ENCODE data around the gene SELENOP.
A peak's percentile ranks its signal among the peaks of the same experiment; 100 is the strongest.
"Not testable (repeated sequence)": the region's sequence is repeated elsewhere in the genome, so short reads cannot be mapped to it uniquely, and the experiment has no call there.

Gene SELENOP, protein sequence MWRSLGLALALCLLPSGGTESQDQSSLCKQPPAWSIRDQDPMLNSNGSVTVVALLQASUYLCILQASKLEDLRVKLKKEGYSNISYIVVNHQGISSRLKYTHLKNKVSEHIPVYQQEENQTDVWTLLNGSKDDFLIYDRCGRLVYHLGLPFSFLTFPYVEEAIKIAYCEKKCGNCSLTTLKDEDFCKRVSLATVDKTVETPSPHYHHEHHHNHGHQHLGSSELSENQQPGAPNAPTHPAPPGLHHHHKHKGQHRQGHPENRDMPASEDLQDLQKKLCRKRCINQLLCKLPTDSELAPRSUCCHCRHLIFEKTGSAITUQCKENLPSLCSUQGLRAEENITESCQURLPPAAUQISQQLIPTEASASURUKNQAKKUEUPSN

DNA sequence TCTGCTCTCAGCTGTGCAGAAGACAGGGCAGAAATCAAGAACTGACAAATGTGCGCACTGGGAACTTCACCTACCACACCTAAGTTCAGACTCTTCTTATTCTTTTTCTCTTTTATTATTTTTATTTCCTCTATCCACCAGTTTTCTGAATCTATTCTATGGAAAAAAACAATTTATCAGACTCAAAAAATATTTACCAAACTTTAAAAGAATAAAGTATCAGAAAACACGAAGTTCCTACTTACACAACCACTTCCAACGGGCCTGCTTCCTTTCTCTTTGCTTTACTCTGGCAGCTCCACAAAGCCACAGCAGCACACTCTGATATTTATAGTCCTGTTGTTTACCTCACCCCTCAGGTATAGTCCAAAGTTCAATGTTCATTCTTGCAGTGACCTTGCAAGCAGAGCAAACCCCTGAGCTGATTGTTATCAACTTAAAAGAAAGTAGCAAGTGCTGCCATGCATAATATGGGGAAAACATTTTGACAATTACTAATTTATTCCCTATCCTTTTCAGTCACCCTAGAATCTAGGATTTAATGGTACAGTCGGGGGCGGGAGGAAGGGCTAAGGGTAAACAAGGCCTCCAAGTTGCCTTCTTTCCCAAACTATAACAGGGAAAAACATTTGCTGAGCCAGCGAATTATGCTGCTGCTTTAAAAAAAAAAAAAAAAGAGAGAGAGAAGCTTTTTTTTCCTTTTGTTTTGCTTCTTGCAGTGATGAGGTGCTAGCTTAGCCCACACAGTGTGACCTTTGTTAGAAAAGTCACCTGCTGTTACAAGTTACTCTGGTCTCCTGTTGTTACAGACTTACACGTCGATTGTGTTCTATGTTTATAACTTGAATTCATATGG is at the start of gene SELENOP:
Gene SELENOP, minus strand, starts transcription at position 302 of the 856 bp plus-strand sequence. CDS start 3,539 bp downstream, outside the sequence.
- Histone ChIP-seq H3K36me3 (no peaks in the 10 kb centered on the region), H3K4me1 (peaks cover 14% of the 10 kb centered on the region), H3K9ac (no peak within 1 kb of the TSS), H3K9me3 (no peaks in the 10 kb centered on the region), H3K4me3 (no peak within 1 kb of the TSS), H4K20me1 (no peaks in the 10 kb centered on the region), H3K27ac (no peak within 1 kb of the TSS), H3K4me2 (peak within 1 kb of the TSS; percentile 36), H3K27me3 (no peaks in the 10 kb centered on the region)
- TF ChIP-seq Cebpa-rat (IDR thresholded peaks at IDR 0.05) = no peak

DNA sequence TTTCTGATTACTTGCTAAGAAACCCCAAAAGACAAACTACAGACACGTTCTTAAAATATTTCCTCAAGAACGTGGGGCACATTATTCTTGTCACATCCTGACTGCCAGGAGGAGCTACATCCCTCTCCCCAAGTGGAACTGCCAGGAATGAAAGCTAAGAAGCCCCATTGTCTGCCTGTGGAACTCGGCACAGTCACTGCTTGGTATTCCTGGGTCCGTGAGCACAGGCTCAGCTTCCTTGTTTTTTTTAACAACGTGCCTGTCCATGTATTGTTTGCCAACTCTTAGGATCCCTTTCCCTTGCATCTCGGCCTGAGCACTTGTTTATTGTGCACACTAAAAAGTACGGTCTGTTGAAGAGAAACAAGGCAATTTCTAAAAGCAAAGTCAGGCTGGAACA is 47.0 kb upstream of the SELENOP start:
- no peak overlapping the region for H3K4me2 ChIP-seq
- no peaks in the 10 kb centered on the region for H3K27me3 ChIP-seq
- H3K36me3 ChIP-seq = no peaks in the 10 kb centered on the region
- no peaks in the 10 kb centered on the region for H3K9me3 ChIP-seq
- H3K4me1 ChIP-seq = no peaks in the 10 kb centered on the region
- no peak overlapping the region for H3K27ac ChIP-seq
- no peak for TF ChIP-seq Cebpa-rat (IDR thresholded peaks at IDR 0.05)
- H3K9ac ChIP-seq = no peak overlapping the region
- H4K20me1 ChIP-seq = no peaks in the 10 kb centered on the region
- H3K4me3 ChIP-seq = no peak overlapping the region

DNA sequence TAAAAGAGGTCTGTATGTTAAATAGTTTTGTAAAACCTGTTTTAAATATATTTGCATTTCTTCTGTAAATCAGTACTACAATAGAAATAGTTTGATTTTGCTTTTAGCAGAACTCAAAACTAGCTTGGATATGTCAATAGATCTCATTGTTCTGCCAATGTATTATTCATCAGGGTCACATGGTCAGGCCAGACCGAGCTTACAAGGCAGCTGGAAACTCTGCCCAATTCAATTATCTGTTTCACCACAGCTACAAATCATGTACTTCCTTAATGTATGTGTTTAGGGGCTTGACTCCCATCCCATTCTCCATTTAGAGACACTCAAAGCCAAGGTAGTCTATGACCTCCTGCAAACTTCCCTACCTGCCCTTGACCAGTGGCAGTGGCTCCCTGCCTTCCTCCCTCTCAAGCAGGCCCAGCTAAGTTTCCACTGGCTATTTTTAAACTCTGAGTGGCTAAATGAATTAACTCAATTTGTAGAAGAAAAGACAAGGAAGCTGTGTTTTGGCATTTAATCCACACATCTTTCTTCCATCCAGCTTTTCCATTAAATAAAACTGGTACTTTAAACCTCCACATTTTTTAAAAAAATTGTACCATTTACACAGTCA is 46.4 kb upstream of the SELENOP start:
- Histone ChIP-seq H3K27me3 (no peaks in the 10 kb centered on the region), H3K9me3 (no peaks in the 10 kb centered on the region), H3K36me3 (no peaks in the 10 kb centered on the region), H3K4me3 (no peak overlapping the region), H3K9ac (no peak overlapping the region), H3K4me2 (no peak overlapping the region), H3K4me1 (no peaks in the 10 kb centered on the region), H4K20me1 (no peaks in the 10 kb centered on the region), H3K27ac (no peak overlapping the region)
- TF ChIP-seq Cebpa-rat (IDR thresholded peaks at IDR 0.05) = no peak

DNA sequence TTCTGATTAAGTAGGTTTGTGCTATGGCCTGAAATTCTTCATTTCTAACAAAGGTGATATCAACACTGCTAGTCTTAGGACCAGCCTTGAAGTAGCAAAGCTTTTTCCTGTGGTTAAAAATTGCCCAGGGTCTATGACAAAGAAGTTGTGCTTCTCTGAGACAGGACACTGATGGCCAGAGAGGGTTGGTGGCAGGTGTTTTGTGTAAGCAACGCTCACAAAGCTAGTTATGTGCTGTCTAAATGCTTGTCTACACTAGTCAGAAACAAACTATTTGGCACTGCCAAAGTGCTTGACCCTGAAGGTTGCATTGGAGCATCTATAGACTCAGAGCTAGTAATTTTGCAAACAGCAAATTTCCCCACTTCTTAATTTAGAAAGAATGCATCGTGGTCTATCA is 44.1 kb upstream of the SELENOP start:
- no peaks in the 10 kb centered on the region for H3K27me3 ChIP-seq
- H3K9ac ChIP-seq = no peak overlapping the region
- H4K20me1 ChIP-seq = no peaks in the 10 kb centered on the region
- no peaks in the 10 kb centered on the region for H3K36me3 ChIP-seq
- H3K27ac ChIP-seq = no peak overlapping the region
- no peak overlapping the region for H3K4me3 ChIP-seq
- H3K4me1 ChIP-seq = no peaks in the 10 kb centered on the region
- no peak for TF ChIP-seq Cebpa-rat (IDR thresholded peaks at IDR 0.05)
- H3K4me2 ChIP-seq = no peak overlapping the region
- H3K9me3 ChIP-seq = no peaks in the 10 kb centered on the region

DNA sequence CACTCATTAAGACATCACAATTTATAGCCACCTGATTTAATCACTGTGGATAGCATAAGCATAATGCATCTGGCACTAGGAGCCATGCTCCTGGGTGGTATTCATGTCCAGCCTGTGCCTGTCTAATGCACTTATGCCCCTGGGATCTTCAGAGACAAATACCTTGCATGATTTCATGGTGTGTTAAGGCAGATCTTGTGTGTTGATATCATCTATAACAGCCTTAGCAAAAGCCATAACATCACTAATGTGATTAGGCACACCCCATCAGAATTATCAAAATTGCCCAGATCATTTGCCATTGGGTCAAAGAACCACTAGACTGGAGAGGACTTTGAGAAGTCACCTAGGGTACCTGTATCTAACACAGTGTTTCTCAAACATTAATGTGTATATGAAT is 43.7 kb upstream of the SELENOP start:
- TF ChIP-seq Cebpa-rat (IDR thresholded peaks at IDR 0.05) = no peak
- Histone ChIP-seq H3K9ac (no peak overlapping the region), H3K4me2 (no peak overlapping the region), H3K27ac (no peak overlapping the region), H4K20me1 (no peaks in the 10 kb centered on the region), H3K4me1 (no peaks in the 10 kb centered on the region), H3K4me3 (no peak overlapping the region), H3K27me3 (no peaks in the 10 kb centered on the region), H3K36me3 (no peaks in the 10 kb centered on the region), H3K9me3 (no peaks in the 10 kb centered on the region)

DNA sequence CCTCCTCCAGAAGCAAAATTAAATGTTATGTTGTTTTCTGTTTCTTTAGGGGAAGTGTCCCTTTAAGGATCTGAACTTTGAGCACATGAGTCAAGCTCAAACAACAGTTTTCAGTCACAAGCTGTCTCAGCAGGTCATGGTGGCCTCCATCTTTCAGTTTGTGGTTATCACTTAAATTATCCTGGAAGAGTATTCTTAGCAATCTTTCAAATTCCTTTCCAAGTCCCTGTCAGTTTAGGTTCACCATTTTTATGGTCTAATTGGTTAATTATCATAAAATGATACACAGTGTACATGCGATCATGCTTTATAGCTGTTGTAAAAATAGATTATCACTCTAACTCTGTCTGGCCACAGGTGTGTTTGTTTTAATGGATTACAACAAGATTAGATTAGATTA is 43.1 kb upstream of the SELENOP start:
- H3K4me3 ChIP-seq = no peak overlapping the region
- no peaks in the 10 kb centered on the region for H3K4me1 ChIP-seq
- H3K36me3 ChIP-seq = no peaks in the 10 kb centered on the region
- no peaks in the 10 kb centered on the region for H4K20me1 ChIP-seq
- no peak overlapping the region for H3K27ac ChIP-seq
- TF ChIP-seq Cebpa-rat (IDR thresholded peaks at IDR 0.05) = no peak
- H3K9ac ChIP-seq = no peak overlapping the region
- H3K27me3 ChIP-seq = no peaks in the 10 kb centered on the region
- H3K4me2 ChIP-seq = no peak overlapping the region
- no peaks in the 10 kb centered on the region for H3K9me3 ChIP-seq

DNA sequence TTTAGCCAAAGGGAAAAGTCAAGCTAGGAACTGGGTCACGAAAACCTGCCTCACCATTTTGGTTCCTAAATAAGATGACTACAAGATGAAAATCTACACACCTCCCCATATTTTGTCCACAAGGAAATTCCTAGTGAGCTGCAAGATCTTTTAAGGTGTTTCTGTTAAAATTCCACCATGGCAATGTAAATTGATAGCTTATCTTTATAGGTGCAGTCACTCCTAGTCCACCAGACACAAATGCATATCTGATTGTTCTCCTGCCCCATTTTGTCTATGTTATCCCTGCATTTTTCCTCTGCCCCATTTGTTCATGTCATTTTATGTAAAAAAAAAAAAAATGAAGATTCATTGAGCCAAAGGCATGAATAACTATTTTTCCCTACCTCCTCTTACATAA is 41.1 kb upstream of the SELENOP start:
- H3K4me3 ChIP-seq = no peak overlapping the region
- no peaks in the 10 kb centered on the region for H3K9me3 ChIP-seq
- no peaks in the 10 kb centered on the region for H4K20me1 ChIP-seq
- H3K27me3 ChIP-seq = no peaks in the 10 kb centered on the region
- TF ChIP-seq Cebpa-rat (IDR thresholded peaks at IDR 0.05) = no peak
- no peaks in the 10 kb centered on the region for H3K36me3 ChIP-seq
- no peaks in the 10 kb centered on the region for H3K4me1 ChIP-seq
- no peak overlapping the region for H3K9ac ChIP-seq
- no peak overlapping the region for H3K4me2 ChIP-seq
- no peak overlapping the region for H3K27ac ChIP-seq

DNA sequence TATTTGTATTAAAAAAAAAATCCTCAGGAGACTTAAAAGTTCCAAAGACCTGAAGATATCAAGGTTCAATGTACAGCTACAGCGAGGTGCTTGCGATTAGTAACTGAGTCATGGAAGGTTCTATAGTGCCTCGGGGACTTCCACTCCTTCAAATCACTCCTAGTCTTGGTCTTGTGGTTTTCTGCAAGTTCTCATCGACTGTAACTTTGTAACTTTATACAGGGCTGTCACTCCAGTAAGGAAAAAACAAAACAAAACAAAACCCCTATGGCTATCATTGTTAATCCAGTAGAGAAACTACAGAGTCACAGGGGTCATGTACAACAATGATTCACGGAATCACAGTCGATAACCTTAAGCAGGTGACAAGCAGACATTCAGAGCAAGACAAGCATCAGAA is 39.8 kb upstream of the SELENOP start:
- H4K20me1 ChIP-seq = no peaks in the 10 kb centered on the region
- no peak overlapping the region for H3K9ac ChIP-seq
- no peaks in the 10 kb centered on the region for H3K36me3 ChIP-seq
- H3K4me1 ChIP-seq = no peaks in the 10 kb centered on the region
- H3K27me3 ChIP-seq = no peaks in the 10 kb centered on the region
- no peak overlapping the region for H3K27ac ChIP-seq
- no peak overlapping the region for H3K4me3 ChIP-seq
- TF ChIP-seq Cebpa-rat (IDR thresholded peaks at IDR 0.05) = no peak
- no peaks in the 10 kb centered on the region for H3K9me3 ChIP-seq
- no peak overlapping the region for H3K4me2 ChIP-seq

DNA sequence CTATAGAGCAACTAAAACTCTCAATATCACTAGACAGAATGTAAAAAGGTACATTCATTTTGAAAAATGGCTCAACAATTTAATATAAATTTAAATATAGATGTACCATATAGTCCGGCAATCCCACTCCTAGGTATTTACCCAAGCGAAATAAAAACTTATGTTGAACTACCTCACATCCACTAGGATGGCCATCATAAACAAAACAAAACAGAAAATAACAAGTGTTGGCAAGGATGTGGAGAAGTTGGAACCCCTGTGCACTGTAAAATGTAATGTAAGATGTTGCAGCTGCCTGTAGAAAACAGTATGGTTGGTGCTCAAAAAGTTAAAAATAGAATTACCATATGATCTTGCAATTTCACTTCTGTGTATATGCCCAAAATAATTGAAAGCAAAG is 36.9 kb upstream of the SELENOP start:
- Histone ChIP-seq H3K9ac (no peak overlapping the region), H3K36me3 (no peaks in the 10 kb centered on the region), H3K9me3 (no peaks in the 10 kb centered on the region), H3K4me1 (no peaks in the 10 kb centered on the region), H3K27ac (no peak overlapping the region), H4K20me1 (no peaks in the 10 kb centered on the region), H3K4me2 (no peak overlapping the region), H3K4me3 (no peak overlapping the region), H3K27me3 (no peaks in the 10 kb centered on the region)
- no peak for TF ChIP-seq Cebpa-rat (IDR thresholded peaks at IDR 0.05)

DNA sequence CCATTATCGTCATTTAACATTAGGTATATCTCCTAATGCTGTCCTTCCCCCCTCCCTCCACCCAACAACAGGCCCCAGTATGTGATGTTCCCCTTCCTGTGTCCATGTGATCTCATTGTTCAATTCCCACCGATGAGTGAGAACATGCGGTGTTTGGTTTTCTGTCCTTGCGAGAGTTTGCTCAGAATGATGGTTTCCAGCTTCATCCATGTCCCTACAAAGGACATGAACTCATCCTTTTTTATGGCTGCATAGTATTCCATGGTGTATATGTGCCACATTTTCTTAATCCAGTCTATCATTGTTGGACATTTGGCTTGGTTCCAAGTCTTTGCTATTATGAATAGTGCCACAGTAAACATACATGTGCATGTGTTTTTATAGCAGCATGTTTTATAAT is 32.7 kb upstream of the SELENOP start:
- H3K9me3 ChIP-seq, H3K4me1 ChIP-seq, H3K4me3 ChIP-seq, H4K20me1 ChIP-seq, H3K36me3 ChIP-seq, H3K9ac ChIP-seq, H3K4me2 ChIP-seq, H3K27ac ChIP-seq, H3K27me3 ChIP-seq: not testable (repeated sequence)
